GM21381 (cell line): Measurements from ENCODE around the gene KIF22.
"Not testable (repeated sequence)": the region's sequence is repeated elsewhere in the genome, so short reads cannot be mapped to it uniquely, and the experiment has no call there.

Experiments
- ATAC-seq: cut with Tn5 transposase; IDR thresholded peaks from one replicate; pipeline ENCODE4 v1.9.1; 2021; ENCODE audit warnings: mild to moderate bottlenecking, moderate library complexity; ENCODE audit not compliant: unreplicated experiment

The KIF22 gene

DNA sequence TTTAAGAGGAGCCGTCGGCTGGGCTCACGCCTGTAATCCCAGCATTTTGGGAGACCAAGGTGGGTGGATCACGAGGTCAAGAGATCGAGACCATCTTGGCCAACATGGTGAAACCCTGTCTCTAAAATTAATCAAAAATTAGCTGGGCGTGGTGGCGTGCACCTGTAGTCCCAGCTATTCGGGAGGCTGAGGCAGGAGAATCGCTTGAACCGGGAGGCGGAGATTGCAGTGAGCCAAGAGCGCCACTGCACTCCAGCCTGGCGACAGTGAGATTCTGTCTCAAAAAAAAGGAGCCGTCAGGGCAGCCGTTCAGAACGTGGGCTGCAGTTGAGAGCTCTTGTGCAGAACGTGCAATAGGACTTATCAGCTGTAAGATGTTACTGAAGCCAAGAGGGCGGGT is 2.6 kb downstream of the KIF22 start:
- not testable (repeated sequence) for ATAC-seq

DNA sequence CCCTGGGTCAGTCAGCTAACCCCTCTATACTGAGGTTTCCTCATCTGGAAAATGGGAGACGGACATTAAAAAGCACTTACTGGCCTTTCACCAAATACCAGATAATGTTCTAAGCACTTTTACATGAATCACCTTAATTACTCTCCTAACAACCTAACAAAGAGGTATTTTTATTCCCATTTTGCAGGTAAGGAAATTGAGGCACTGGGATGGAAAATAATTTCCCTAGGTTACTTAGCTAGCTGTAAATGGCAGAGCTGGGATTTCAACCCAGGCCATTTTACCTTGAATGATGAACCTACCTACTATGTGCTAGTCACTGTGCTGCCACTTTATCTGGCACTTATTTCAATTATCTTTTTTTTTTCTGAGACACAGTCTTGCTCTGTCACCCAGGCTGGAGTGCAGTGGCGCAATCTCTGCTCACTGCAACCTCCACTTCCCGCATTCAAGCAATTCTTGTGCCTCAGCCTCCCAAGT is 3.7 kb downstream of the KIF22 start:
- ATAC-seq: no peak

- no peak for ATAC-seq
Measured at GRCh38 chr16:29802416-29802935, 11.9 kb downstream of the KIF22 start.

DNA sequence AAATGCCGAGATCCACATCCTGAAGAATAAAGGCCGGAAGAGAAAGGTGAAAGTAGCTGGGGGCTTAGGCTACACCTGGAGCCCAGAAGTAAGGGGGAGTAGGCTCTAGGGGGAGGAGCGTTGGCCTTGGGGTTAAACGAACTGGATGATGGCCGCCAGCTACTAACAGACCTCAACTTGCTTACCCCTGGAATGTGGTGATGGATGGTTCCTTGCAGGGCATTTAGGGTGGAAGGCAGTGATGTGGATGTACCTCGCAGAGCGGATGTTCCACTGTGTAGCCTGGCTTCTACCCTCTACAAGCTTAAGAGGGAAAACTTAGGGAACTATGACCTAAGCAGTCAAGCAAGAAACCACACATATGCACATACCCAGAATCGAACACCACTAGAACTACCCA is 13.5 kb downstream of the KIF22 start:
- ATAC-seq: no peak

DNA sequence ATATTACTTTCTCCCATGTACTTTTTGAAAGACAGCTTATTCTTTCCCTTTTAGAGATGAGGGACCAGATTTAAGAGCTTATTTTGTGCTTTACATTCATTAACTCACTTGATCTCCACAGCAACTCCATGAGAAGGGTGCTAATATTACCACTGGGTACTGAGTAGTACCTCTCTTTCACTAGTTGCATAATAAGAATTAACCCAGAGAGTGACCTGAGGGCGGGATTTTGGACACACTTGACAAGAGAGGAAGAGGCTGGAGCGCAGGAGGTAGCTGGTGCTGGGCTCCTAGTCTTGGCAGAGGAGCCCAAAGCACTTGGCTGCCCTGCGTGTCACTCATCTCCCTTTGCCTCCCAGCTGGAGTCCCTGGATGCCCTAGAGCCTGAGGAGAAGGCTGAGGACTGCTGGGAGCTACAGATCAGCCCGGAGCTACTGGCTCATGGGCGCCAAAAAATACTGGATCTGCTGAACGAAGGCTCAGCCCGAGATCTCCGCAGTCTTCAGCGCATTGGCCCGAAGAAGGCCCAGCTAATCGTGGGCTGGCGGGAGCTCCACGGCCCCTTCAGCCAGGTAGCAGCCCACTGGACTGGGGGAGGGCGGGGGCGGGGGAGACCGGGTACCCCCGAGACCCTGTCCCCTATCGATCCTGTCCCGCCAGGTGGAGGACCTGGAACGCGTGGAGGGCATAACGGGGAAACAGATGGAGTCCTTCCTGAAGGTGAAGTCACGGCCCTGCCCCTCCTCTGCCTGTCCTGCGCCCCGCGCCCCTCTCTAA is 14.1 kb downstream of the KIF22 start:
- ATAC-seq: no peak

GRCh38 chr16:29805232-29806098 is 14.9 kb downstream of the KIF22 start:
- peak; percentile 52 for ATAC-seq

DNA sequence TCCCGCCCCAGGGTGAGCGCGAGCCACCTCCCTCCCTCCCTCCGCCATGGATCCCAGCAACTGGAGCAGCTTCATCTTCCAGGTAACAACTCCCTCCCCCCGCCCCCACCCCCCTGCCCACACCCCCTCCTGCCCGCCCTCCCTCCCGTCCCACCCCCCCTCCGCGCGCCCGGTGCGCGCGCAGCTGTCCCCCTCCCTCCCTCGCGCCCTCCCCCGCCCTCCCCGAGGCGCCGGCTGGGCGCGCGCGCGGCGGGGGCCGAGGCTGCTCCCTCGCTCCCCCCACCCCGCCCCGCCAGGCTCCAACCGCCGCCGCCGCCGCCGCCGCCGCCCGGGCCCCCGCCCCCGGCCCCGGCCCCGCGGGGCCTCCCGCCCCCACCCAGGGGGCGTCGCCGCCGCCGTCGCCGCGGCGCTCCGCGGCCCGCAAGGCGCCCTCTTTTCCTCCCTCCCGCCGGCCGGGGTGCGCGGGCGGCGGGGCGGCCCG is 15.6 kb downstream of the KIF22 start, which contains the start of gene MAZ:
TSS of gene MAZ (plus strand) at position 431 of the 481 bp plus-strand sequence. CDS start 173 bp downstream, outside the sequence.
- no peak for ATAC-seq

DNA sequence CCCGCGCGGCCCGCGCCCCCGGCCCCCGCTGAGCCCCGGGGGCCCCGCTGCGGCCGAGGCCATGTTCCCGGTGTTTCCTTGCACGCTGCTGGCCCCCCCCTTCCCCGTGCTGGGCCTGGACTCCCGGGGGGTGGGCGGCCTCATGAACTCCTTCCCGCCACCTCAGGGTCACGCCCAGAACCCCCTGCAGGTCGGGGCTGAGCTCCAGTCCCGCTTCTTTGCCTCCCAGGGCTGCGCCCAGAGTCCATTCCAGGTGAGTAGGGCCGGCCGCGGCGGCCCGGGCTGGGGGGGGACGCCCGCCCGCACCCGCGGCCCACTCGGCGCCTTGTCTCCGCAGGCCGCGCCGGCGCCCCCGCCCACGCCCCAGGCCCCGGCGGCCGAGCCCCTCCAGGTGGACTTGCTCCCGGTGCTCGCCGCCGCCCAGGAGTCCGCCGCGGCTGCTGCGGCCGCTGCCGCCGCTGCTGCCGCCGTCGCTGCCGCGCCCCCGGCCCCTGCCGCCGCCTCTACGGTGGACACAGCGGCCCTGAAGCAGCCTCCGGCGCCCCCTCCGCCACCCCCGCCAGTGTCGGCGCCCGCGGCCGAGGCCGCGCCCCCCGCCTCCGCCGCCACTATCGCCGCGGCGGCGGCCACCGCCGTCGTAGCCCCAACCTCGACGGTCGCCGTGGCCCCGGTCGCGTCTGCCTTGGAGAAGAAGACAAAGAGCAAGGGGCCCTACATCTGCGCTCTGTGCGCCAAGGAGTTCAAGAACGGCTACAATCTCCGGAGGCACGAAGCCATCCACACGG is 16.3 kb downstream of the KIF22 start:
- no peak for ATAC-seq

DNA sequence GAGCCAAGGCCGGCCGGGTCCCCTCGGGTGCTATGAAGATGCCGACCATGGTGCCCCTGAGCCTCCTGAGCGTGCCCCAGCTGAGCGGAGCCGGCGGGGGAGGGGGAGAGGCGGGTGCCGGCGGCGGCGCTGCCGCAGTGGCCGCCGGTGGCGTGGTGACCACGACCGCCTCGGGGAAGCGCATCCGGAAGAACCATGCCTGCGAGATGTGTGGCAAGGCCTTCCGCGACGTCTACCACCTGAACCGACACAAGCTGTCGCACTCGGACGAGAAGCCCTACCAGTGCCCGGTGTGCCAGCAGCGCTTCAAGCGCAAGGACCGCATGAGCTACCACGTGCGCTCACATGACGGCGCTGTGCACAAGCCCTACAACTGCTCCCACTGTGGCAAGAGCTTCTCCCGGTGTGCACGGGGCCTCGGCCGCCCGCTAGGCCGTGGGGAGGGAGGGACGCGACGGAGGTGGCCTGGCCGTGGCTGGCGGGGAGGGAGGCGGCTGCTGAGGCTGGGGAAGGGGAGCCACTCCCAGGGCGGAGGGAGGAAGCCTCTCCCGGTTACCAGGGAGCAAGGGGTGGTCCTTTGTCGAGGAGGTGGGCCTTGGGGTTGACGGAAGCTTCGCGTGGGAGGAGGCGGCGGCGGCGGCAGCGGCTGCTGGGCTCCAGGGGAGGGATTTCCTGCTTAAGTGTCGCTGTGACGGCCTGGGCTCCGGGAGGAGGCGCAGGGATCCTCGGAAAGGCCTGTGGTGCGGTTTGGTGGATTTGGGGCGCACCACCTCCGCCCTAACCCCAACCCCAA is 17.1 kb downstream of the KIF22 start:
- no peak for ATAC-seq

GRCh38 chr16:29808219-29808900 is 17.8 kb downstream of the KIF22 start:
- ATAC-seq: no peak

DNA sequence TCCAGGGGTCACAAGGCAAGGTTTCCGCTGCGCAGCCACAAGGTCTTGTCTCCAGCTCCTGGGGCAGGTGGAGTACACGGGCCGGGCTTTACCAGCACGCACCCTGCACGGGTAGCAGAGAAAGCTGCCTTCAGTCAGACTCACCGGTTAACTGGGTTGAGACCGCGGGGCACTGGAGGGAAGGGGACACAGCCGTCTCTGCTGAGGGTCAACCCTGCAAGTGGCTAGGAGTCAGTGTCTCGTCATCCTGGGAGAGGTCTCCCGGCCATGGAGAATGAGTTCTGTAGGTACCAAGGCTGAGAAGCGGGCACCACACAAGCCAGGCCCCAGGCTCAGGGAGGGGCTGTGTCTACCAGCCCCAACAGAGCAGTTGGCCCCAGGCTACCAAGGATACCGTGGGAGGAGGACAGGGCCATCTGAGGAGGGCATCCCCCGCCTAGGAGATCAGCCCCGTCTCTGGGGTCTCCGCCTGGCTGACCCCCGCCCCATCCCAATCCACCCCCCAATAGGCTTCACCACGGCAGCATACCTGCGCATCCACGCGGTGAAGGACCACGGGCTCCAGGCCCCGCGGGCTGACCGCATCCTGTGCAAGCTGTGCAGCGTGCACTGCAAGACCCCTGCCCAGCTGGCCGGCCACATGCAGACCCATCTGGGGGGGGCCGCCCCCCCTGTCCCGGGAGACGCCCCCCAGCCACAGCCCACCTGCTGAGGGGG is 18.6 kb downstream of the KIF22 start:
- no peak for ATAC-seq

DNA sequence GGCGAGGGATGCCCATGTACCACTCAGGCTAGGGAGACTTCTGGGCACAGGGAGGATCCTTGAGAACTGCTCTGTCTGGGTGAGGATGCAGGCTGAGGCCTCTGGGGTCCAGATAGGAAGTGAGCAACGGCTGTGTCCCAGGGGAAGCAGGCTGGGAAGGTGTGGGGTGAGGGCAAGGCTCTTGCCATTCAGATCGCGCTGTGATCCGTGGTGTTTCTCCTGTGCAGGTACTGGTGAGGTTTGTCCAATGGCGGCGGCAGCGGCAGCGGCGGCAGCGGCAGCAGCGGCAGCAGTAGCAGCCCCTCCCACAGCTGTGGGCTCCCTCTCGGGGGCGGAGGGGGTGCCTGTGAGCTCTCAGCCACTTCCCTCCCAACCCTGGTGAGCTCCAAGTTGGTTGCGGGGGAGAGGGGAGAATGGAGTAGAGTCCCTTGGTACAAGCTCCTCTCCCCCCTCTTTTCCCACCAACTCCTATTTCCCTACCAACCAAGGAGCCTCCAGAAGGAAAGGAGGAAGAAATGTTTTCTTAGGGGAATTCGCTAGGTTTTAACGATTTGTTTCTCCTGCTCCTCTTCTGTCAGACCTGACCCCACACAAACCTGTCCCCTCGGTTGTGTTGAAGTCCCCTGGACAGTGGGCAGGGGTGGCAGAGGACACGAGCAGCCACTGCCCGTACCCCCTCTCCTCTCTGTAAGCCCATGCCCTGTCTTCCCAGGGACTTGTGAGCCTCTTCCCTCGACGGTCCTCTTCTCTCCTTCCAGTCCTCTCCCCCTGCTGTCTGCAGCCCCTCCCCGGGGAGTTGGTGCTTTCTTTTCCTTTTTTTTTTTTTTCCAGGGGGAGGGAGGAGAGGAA is 19.5 kb downstream of the KIF22 start:
- ATAC-seq: no peak

GRCh38 chr16:29810699-29811169 is 20.2 kb downstream of the KIF22 start:
- ATAC-seq: no peak

- no peak for ATAC-seq
Measured at GRCh38 chr16:29811170-29811895, 20.8 kb downstream of the KIF22 start.

GRCh38 chr16:29811896-29812665 is 21.5 kb downstream of the KIF22 start, which contains the start of gene PRRT2:
Gene PRRT2 (plus strand): TSS chr16:29812193. CDS start chr16:29813055, 862 bp downstream.
- ATAC-seq: no peak
